ENCODE measurements around the gene USP37. TPM values are rescaled to one million over a fixed set of nuclear protein-coding genes. Genes with fewer than 3 reads are reported as not detected.

USP37 gene
- total RNA-seq, 4 donors from 2014 or later = 10.5 to 12.0 (median 11.4) TPM

- intact Hi-C loops (cut with DNase I; ENCODE audit: low total_unique reads) = no loop called here
- DNase-seq (ENCODE audit: low spot score in 2 of 2) = no peak
- no peak for TF ChIP-seq POLR2A (IDR thresholded peaks at IDR 0.05)
- TF ChIP-seq, protein P1, sequence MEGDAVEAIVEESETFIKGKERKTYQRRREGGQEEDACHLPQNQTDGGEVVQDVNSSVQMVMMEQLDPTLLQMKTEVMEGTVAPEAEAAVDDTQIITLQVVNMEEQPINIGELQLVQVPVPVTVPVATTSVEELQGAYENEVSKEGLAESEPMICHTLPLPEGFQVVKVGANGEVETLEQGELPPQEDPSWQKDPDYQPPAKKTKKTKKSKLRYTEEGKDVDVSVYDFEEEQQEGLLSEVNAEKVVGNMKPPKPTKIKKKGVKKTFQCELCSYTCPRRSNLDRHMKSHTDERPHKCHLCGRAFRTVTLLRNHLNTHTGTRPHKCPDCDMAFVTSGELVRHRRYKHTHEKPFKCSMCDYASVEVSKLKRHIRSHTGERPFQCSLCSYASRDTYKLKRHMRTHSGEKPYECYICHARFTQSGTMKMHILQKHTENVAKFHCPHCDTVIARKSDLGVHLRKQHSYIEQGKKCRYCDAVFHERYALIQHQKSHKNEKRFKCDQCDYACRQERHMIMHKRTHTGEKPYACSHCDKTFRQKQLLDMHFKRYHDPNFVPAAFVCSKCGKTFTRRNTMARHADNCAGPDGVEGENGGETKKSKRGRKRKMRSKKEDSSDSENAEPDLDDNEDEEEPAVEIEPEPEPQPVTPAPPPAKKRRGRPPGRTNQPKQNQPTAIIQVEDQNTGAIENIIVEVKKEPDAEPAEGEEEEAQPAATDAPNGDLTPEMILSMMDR (IDR thresholded peaks at IDR 0.05) = no peak
- H3K4me3 ChIP-seq (ENCODE audit: low read depth, poor library complexity, severe bottlenecking) = no peak overlapping the region
- WGBS, 2 donors = 96 to 100% methylated on average over 1 of the region's 1 CpG
These were observed 44.5 kb downstream of the USP37 start for GRCh38 chr2:218523651-218524050.

GRCh38 chr2:218518876-218519275 lies 49.3 kb downstream of the USP37 start:
- TF ChIP-seq POLR2A (IDR thresholded peaks at IDR 0.05) = no peak
- TF ChIP-seq, protein P1 (IDR thresholded peaks at IDR 0.05) = no peak
- H3K4me3 ChIP-seq (ENCODE audit: low read depth, poor library complexity, severe bottlenecking) = no peak overlapping the region
- WGBS, 2 donors = 92% methylated on average over 1 of the region's 1 CpG
- DNase-seq (ENCODE audit: low spot score in 2 of 2) = no peak
- intact Hi-C loops (cut with DNase I; ENCODE audit: low total_unique reads) = no loop called here

- 64 to 73% methylated on average over 5 of the region's 5 CpGs for WGBS, 2 donors
- H3K4me3 ChIP-seq (ENCODE audit: low read depth, poor library complexity, severe bottlenecking) = no peak overlapping the region
- TF ChIP-seq, protein P1 (IDR thresholded peaks at IDR 0.05) = no peak
- no peak for TF ChIP-seq POLR2A (IDR thresholded peaks at IDR 0.05)
- intact Hi-C loops (cut with DNase I; ENCODE audit: low total_unique reads) = no loop called here
- no peak for DNase-seq (ENCODE audit: low spot score in 2 of 2)
These were observed 50.5 kb downstream of the USP37 start for GRCh38 chr2:218517434-218518206.

- H3K4me3 ChIP-seq (ENCODE audit: low read depth, poor library complexity, severe bottlenecking) = no peak overlapping the region
- intact Hi-C loops (cut with DNase I; ENCODE audit: low total_unique reads) = no loop called here
- DNase-seq (ENCODE audit: low spot score in 2 of 2) = no peak
- WGBS, 2 donors = 95 to 100% methylated on average over 1 of the region's 1 CpG
- TF ChIP-seq POLR2A (IDR thresholded peaks at IDR 0.05) = no peak
- TF ChIP-seq, protein P1 (IDR thresholded peaks at IDR 0.05) = no peak
These were observed 51.5 kb downstream of the USP37 start for GRCh38 chr2:218516614-218517013.

DNA sequence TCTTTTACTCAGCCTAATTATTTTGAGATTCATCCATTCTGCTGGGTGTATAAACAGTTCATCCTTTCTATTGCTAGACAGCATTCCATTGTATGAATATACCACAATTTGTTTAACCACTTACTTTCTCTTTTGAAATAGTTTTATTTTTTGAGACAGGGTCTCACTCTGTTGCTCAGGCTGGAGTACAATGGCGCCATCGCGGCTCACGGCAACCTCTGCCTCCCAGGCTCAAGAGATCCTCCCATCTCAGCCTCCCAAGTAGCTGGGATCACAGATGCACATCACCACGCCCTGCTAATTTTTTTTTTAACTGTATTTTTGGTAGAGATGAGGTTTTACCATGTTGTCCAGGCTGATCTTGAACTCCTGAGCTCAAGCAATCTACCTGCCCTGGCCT lies 54.5 kb downstream of the USP37 start:
- no peak overlapping the region for H3K4me3 ChIP-seq (ENCODE audit: low read depth, poor library complexity, severe bottlenecking)
- TF ChIP-seq, protein P1 (IDR thresholded peaks at IDR 0.05) = no peak
- TF ChIP-seq POLR2A (IDR thresholded peaks at IDR 0.05) = no peak
- WGBS, 2 donors = 98 to 99% methylated on average over 5 of the region's 5 CpGs
- intact Hi-C loops (cut with DNase I; ENCODE audit: low total_unique reads) = no loop called here
- no peak for DNase-seq (ENCODE audit: low spot score in 2 of 2)

GRCh38 chr2:218508299-218508698 lies 59.9 kb downstream of the USP37 start:
- DNase-seq (ENCODE audit: low spot score in 2 of 2) = no peak
- H3K4me3 ChIP-seq (ENCODE audit: low read depth, poor library complexity, severe bottlenecking) = no peak overlapping the region
- intact Hi-C loops (cut with DNase I; ENCODE audit: low total_unique reads) = no loop called here
- TF ChIP-seq, protein P1 (IDR thresholded peaks at IDR 0.05) = no peak
- TF ChIP-seq POLR2A (IDR thresholded peaks at IDR 0.05) = no peak

Measured in lower leg skin (tissue), 4 donors.